DMS 273 treated with DMSO at 0.1 percent for 48 hours (cell line): ENCODE data around the gene PLSCR4.
A peak's percentile ranks its signal among the peaks of the same experiment; 100 is the strongest.

Experiments used
- DNase-seq: peaks from one replicate; lab custom pipeline; 2025; lab: John Stamatoyannopoulos, UW

Gene PLSCR4

GRCh38 chr3:146195030-146195429, 55.9 kb downstream of the PLSCR4 start:
- DNase-seq: no peak

GRCh38 chr3:146191051-146191450, 59.9 kb downstream of the PLSCR4 start:
- DNase-seq: no peak

- no peak for DNase-seq
These were observed 61.3 kb downstream of the PLSCR4 start for GRCh38 chr3:146189519-146190173.

GRCh38 chr3:146187334-146187950, 63.5 kb downstream of the PLSCR4 start:
- no peak for DNase-seq

GRCh38 chr3:146184241-146185015, 66.5 kb downstream of the PLSCR4 start:
- peak; percentile 21 for DNase-seq

GRCh38 chr3:146181216-146181615, 69.7 kb downstream of the PLSCR4 start:
- DNase-seq: no peak

GRCh38 chr3:146180376-146180775, 70.5 kb downstream of the PLSCR4 start:
- no peak for DNase-seq

GRCh38 chr3:146178006-146178689, 72.8 kb downstream of the PLSCR4 start:
- DNase-seq: no peak

- no peak for DNase-seq
These were observed 73.4 kb downstream of the PLSCR4 start for GRCh38 chr3:146177519-146177918.

GRCh38 chr3:146177072-146177471, 73.8 kb downstream of the PLSCR4 start:
- DNase-seq: no peak

GRCh38 chr3:146172586-146172985, 78.3 kb downstream of the PLSCR4 start:
- no peak for DNase-seq

- no peak for DNase-seq
These were observed 80.3 kb downstream of the PLSCR4 start for GRCh38 chr3:146170591-146170990.

GRCh38 chr3:146169891-146170290, 81.0 kb downstream of the PLSCR4 start:
- no peak for DNase-seq

GRCh38 chr3:146166826-146167225, 84.1 kb downstream of the PLSCR4 start:
- DNase-seq: no peak

GRCh38 chr3:146166415-146166821, 84.5 kb downstream of the PLSCR4 start:
- DNase-seq: no peak

GRCh38 chr3:146165877-146166276, 85.0 kb downstream of the PLSCR4 start:
- no peak for DNase-seq

- DNase-seq: no peak
These were observed 85.7 kb downstream of the PLSCR4 start for GRCh38 chr3:146164971-146165769.

- no peak for DNase-seq
These were observed 86.4 kb downstream of the PLSCR4 start for GRCh38 chr3:146164506-146164905.

- no peak for DNase-seq
These were observed 86.8 kb downstream of the PLSCR4 start for GRCh38 chr3:146164071-146164470.

GRCh38 chr3:146163584-146163983, 87.3 kb downstream of the PLSCR4 start:
- no peak for DNase-seq

GRCh38 chr3:146162561-146162960, 88.3 kb downstream of the PLSCR4 start:
- DNase-seq: no peak

GRCh38 chr3:146161663-146162002, 89.3 kb downstream of the PLSCR4 start:
- DNase-seq: no peak
